ENCODE measurements around the gene EME2.

GRCh38 chr16:1745181-1745899, 27.3 kb upstream of the EME2 start:
- no peak for TF ChIP-seq CTCF (IDR thresholded peaks at IDR 0.05; ENCODE audit: low read depth, low read length, missing input control)
- TF ChIP-seq RAD21 (IDR thresholded peaks at IDR 0.05), result no peak
- no peak for TF ChIP-seq REST (IDR thresholded peaks at IDR 0.05)
- TF ChIP-seq JUND (IDR thresholded peaks at IDR 0.05), result no peak
- no peak for TF ChIP-seq ZBTB33 (IDR thresholded peaks at IDR 0.05)
- TF ChIP-seq MAX (IDR thresholded peaks at IDR 0.05), result no peak
- no peak for TF ChIP-seq YY1 (IDR thresholded peaks at IDR 0.05)
- TF ChIP-seq TAF1 (conservative IDR thresholded peaks at IDR 0.05), result no peak
- TF ChIP-seq HNF4G (IDR thresholded peaks at IDR 0.05), result no peak
- no peak for TF ChIP-seq ATF3 (IDR thresholded peaks at IDR 0.05)
- no peak for TF ChIP-seq SP1 (IDR thresholded peaks at IDR 0.05)
- no peak for TF ChIP-seq GABPA (IDR thresholded peaks at IDR 0.05 in 1 of 2, conservative IDR thresholded peaks at IDR 0.05 in 1 of 2)
- TF ChIP-seq HNF4A (conservative IDR thresholded peaks at IDR 0.05), result no peak

All from liver (tissue), 3 donors.